Measurements from ENCODE around the gene TPD52L2.
"Not testable (repeated sequence)": the region's sequence is repeated elsewhere in the genome, so short reads cannot be mapped to it uniquely, and the experiment has no call there.

The TPD52L2 gene

GRCh38 chr20:63900413-63900812, 35.3 kb downstream of the TPD52L2 start:
- H3K27ac ChIP-seq: peak overlapping the region; percentile 34
- no peak for TF ChIP-seq CTCF (conservative IDR thresholded peaks at IDR 0.05)

GRCh38 chr20:63903796-63904561, 38.9 kb downstream of the TPD52L2 start:
- H3K27ac ChIP-seq: peak overlapping the region; percentile 33
- no peak for TF ChIP-seq CTCF (conservative IDR thresholded peaks at IDR 0.05)

DNA sequence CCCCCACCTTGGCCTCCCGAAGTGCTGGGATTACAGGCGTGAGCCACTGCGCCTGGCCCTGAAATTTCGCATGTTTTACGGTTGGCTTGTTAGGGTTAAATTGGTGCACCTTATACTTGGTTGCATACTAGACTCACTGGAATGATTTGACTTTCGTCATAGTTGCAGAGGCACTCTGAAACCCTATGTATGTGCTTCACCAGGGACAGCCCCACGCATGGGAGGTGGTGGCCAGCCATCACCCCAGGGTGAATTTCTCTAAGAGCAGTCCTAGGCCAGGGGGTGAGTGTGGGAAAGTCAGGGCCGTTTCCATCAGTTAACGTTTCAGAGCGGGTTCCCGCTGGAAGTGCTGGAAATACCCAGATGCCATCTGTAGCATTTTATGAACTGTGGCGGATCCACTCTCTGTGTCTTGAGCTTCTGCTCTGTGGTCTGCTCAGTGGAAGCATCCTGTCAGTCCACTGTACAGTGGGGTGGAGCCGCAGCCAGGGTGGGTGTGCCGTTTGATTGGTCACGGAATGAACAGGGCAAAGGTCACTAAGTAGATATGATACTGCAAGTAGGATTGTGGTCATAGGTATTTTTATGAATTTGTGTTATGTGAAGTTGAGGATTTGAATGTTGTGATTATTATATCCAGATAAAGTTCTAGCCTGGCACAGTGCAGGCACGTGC, 43.1 kb downstream of the TPD52L2 start:
- TF ChIP-seq CTCF (conservative IDR thresholded peaks at IDR 0.05): no peak
- H3K27ac ChIP-seq: peak overlapping the region; percentile 83

DNA sequence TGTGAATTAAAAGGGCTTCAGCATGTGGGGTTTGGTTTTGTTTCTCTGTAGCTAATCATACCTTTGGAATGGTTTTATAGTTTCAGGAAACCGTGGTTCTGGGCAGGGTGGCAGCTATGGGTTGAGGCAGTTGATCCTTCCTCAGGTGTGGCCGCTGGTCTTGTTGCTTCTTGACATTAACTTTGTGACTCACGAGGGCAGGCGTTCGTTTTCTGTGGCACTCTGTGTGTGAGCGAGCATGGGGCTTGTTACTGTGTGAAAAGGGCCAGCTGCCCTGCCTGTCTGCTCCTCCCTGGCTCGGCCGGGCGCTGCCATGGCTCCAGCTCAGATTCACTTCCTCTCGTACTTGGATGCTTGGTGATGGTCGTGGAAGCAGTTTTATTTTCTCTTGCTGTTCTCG, 46.1 kb downstream of the TPD52L2 start:
- H3K27ac ChIP-seq: peak overlapping the region; percentile 83
- no peak for TF ChIP-seq CTCF (conservative IDR thresholded peaks at IDR 0.05)

DNA sequence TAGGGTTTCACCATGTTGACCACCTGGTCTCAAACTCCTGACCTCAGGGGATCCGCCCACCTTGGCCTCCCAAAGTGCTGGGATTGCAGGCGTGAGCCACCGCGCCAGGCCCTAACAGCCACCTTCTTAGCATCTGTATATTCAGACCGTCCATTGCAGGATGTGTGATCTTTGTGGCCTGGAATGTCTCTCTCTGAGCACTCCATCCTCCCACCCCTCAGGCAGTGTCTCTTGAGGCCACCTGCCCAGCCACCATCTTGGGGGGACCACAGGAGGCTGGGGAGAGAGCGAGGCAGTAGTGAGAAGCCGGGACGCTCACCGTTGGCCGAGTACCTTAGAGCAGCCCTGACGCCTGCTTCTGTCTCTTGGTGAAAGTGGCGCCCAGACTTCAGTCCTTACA, 48.7 kb downstream of the TPD52L2 start:
- H3K27ac ChIP-seq: peak overlapping the region; percentile 83
- no peak for TF ChIP-seq CTCF (conservative IDR thresholded peaks at IDR 0.05)

DNA sequence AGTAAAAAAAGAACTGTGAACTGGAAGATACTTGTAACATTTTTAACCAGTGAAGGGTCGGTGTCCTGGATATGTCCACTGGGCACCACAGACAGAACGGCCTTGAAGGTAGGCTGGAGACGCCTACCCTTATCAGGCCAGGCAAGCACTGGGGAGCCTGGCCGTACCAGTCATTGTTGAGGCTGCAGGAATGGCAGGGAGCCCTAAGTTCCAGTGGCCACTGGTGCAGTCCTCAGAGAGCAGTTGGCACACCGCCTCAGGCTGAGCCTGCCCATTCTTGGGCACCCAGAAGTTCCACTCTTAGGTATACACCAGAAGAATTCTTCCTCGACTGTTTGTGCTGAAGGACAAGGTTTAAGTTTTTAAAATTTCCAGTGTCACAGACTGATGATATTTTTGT, 50.4 kb downstream of the TPD52L2 start:
- no peak for TF ChIP-seq CTCF (conservative IDR thresholded peaks at IDR 0.05)
- 0 out of 2 replicates have a peak overlapping the region, but pooled peaks have one; percentile 24 for H3K27ac ChIP-seq

DNA sequence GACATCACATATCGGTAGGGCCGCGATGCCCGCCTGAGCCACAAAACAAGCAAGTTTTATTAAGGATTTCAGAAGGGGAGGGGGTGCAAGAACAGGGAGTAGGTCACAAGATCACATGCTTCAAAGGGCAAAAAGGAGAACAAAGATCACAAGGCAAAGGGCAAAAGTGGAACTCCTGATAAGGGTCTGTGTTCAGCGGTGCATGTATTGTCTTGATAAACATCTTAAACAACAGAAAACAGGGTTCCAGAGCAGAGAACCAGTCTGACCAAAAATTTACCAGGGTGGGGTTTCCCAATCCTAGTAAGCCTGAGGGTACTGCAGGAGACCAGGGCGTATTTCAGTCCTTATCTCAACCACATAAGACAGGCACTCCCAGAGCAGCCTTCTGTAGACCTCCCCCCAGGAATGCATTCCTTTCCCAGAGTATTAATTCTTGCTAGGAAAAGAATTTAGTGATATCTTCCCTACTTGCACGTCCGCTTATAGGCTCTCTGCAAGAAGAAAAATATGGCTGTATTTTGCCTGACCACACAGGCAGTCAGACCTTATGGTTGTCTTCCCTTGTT, 51.4 kb downstream of the TPD52L2 start:
- not testable (repeated sequence) for H3K27ac ChIP-seq

DNA sequence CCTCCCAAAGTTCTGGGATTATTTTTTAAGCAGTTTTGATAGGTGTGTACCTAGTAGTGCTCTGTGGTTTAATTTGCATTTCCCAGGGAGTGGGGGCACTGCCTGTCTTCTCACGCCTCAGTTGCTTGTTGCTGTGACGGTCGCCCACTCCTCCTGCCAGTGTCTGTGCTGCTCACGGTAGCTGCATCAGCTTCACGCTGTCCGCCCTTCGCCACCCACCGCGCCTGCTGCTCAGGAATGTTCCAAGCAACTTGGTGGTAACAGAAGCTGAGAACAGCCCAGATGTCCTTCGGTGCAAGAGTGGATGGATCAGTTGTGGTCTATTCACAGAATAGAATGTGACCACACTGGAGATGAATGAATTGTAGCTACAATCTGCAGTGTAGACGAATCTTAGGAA, 52.7 kb downstream of the TPD52L2 start:
- no peak for TF ChIP-seq CTCF (conservative IDR thresholded peaks at IDR 0.05)

More for the DNA sequence above, 52.7 kb downstream of the TPD52L2 start:
- H3K27ac ChIP-seq: no peak overlapping the region
